ENCODE results near the gene LATS2.
A peak's percentile ranks its signal among the peaks of the same experiment; 100 is the strongest.

Gene LATS2

DNA sequence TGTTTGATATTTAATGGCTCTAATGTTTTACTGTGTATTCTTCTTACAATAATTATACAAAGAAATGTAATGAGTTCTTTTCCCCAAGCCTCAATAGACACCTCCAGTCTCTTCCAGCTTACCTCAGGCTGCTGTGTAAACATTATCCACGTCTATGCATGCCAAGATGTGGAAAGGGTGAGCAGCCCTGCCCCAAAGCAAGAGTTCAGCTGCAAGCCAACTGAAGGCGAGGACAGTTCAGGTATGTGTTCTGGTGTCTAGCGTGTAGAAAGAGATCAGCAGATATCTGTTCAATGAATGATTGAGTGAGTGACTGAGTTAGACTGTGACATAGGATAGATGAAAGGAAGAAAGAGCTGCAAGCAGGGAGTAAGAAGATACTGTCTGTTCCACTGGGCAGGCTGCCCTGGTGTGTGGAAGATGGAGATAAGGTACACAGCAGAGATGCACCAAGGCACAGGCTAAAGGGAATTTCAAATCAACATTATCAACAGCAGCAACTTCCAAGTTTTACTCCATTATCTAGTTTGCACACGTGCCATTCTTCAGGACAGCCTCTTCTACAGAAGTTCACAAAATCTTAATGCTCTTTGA is 66.0 kb downstream of the LATS2 start:
- H3K4me3 ChIP-seq (ENCODE audit: low read depth, low read length): no peak overlapping the region
- DNase-seq (ENCODE audit: low read depth): no peak
- TF ChIP-seq, protein P1, sequence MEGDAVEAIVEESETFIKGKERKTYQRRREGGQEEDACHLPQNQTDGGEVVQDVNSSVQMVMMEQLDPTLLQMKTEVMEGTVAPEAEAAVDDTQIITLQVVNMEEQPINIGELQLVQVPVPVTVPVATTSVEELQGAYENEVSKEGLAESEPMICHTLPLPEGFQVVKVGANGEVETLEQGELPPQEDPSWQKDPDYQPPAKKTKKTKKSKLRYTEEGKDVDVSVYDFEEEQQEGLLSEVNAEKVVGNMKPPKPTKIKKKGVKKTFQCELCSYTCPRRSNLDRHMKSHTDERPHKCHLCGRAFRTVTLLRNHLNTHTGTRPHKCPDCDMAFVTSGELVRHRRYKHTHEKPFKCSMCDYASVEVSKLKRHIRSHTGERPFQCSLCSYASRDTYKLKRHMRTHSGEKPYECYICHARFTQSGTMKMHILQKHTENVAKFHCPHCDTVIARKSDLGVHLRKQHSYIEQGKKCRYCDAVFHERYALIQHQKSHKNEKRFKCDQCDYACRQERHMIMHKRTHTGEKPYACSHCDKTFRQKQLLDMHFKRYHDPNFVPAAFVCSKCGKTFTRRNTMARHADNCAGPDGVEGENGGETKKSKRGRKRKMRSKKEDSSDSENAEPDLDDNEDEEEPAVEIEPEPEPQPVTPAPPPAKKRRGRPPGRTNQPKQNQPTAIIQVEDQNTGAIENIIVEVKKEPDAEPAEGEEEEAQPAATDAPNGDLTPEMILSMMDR (conservative IDR thresholded peaks at IDR 0.05; ENCODE audit: low read depth, low read length): no peak

DNA sequence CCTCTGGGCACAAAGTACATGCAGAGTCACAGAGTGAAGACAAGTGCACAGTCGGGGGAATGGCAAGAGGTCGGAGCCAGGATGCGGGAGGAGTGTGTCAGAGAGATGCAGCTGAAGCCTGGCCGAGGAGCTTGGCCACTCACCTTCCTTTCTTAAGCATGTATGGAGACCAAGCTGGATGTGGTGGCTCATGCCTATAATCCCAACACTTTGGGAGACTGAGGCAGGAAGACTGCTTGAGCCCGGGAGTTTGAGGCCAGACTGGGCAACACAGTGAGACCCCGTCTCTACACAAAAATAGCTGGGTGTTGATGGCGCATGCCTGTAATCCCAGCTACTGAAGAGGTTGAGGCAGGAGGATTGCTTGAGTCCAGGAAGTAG is 67.0 kb downstream of the LATS2 start:
- no peak for DNase-seq (ENCODE audit: low read depth)
- TF ChIP-seq, protein P1 (conservative IDR thresholded peaks at IDR 0.05; ENCODE audit: low read depth, low read length): no peak

DNA sequence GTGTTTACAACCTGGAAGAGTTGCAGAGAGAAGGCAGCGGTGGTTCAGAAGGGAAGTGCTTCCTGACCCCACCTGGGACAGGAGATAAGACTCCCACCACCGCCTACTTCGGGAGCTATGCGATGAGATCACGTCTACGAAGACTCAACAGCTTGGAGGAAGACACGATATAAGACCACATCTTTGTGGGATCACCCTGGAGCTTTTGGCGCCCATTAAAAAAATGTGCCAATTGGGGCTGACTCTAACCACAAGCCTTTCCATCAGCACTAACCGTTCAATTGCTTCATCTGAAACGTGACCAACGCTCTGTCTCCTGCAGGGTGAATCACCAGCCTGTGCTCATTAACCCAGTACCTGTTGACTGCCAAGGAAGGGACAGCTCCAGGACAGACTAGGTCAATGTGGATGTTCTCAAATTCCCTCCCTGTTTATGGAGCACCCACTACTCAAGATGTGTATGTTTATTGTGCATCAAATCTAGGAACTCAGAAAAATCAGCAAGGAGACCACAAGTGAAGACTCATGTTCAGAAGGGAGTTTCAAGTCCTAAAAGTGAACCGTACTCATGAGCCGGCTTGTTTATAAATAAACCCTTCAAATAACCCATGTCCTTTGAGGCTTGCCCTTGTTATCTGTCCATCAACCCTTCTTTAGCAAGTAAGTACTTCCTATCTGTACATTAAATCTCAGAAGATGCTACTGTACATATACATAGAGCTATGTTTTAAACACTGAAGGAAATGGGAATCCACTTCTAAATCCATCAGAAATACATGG is 67.5 kb downstream of the LATS2 start:
- DNase-seq (ENCODE audit: low read depth): peak; percentile 78
- H3K4me3 ChIP-seq (ENCODE audit: low read depth, low read length): no peak overlapping the region
- TF ChIP-seq, protein P1 (conservative IDR thresholded peaks at IDR 0.05; ENCODE audit: low read depth, low read length): no peak

More for the DNA sequence above, 67.0 kb downstream of the LATS2 start:
- H3K4me3 ChIP-seq (ENCODE audit: low read depth, low read length): no peak overlapping the region

DNA sequence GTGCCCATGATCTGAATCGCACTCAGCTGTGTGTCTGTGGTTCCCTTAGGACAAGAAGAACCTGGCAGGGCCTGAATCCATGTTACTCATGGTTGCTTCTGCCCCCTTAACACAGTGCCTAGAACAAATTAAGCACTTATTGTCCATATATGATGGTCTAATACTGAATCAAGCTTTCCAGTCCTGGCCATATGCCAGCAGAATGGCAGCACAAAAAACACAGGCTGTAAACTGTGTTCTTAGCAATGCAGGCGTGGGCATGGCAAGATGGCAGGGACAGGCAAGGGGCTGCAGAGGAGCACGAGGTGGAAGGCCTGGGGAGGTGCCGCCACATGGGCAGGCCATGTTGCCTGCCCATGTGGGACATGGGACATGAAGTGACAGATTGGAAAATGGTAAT is 68.2 kb downstream of the LATS2 start:
- DNase-seq (ENCODE audit: low read depth): no peak
- H3K4me3 ChIP-seq (ENCODE audit: low read depth, low read length): no peak overlapping the region
- TF ChIP-seq, protein P1 (conservative IDR thresholded peaks at IDR 0.05; ENCODE audit: low read depth, low read length): no peak

DNA sequence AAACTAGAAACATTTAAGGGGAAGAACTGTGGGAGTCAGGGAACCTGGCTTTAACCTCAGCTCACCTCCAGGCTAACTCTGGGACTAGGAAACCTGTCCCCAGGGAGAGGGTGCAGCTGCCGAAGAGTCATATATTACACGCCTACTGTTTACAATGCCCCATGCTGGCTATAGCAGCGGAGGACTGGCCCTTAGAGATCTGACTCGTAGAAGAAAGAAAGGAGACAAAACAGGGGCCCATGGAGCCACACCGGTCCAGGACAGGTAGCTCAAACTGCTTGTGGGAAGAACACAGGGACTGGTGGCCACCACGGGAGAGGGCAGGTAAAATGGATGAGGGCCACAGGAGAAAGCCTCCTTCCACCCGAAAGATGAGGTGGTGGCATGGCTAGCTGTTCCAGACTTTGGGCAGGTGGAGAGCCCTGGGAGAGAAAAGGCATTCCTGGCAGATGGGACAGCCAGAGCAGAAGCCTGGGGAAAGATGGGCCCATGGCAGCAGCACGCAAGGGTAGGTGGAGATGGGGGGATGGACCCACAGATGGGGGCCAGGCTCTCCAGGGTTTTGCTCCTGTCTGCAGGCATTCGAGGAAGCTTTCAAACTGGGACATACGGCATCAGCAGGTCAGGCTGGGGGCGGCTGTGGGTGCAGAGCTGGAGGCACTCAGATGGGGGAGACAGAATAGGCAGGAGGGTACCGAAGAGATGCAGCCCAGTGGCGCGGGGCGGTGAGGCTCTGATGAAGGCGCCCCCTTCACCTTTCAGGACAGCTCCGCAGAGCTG is 69.5 kb downstream of the LATS2 start:
- DNase-seq (ENCODE audit: low read depth): no peak
- H3K4me3 ChIP-seq (ENCODE audit: low read depth, low read length): no peak overlapping the region
- TF ChIP-seq, protein P1 (conservative IDR thresholded peaks at IDR 0.05; ENCODE audit: low read depth, low read length): no peak

DNA sequence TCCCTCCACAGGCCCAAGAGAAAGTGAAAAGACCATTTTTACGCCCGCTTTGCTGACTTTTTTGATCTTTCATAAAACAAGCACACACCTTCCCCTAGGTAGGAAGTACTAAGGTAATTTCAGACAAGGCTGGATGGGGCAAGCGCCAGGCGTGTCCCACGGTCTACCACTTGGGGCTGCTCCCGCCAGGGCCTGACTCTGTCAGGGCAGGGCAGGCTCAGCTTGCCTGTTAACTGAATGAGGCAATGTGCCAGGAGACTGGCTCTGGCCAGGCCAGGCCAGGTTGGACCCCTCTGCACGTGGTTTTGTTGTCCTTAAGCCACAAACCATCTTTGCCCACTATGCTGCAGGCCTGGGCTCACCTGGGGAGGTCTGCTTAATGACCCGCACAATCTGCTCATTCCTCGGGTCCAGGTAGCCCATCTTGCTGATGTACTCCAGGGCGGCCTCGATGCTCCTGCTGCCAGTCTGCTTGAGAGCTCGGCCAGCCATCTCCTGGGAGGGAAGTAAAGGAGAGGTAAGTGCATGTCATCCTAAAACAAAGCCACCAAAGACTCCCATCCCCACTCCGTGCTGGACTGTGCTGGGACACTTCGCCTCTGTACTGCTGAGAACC is 70.4 kb downstream of the LATS2 start:
- no peak for DNase-seq (ENCODE audit: low read depth)
- TF ChIP-seq, protein P1 (conservative IDR thresholded peaks at IDR 0.05; ENCODE audit: low read depth, low read length): peak; percentile 10
- H3K4me3 ChIP-seq (ENCODE audit: low read depth, low read length): no peak overlapping the region
